ENCODE data around the gene WDR86.

Gene WDR86

GRCh38 chr7:151438864-151439601 lies 29.2 kb upstream of the WDR86 start:
- no peaks in the 10 kb centered on the region for H3K36me3 ChIP-seq (ENCODE audit: control insufficient read depth in 1 of 2, insufficient read depth in 2 of 2, low read length in 2 of 2)
- H3K4me3 ChIP-seq (ENCODE audit: low read depth in 1 of 2, low read length in 2 of 2): no peak overlapping the region
- no peaks in the 10 kb centered on the region for H3K9me3 ChIP-seq (ENCODE audit: control insufficient read depth in 1 of 2, low read length in 2 of 2)
- H3K27ac ChIP-seq (ENCODE audit: low read length): no peak overlapping the region
- peaks cover 0 to 19% of the 10 kb centered on the region in 2 donors for H3K4me1 ChIP-seq (ENCODE audit: control insufficient read depth in 1 of 2, insufficient read depth in 2 of 2, low read length in 2 of 2)
- peaks cover 10% of the 10 kb centered on the region for H3K27me3 ChIP-seq (ENCODE audit: low read depth, low read length)

GRCh38 chr7:151437866-151438516 lies 28.2 kb upstream of the WDR86 start:
- no peak overlapping the region for H3K27ac ChIP-seq (ENCODE audit: low read length)
- H3K27me3 ChIP-seq (ENCODE audit: low read depth, low read length): peaks cover 10% of the 10 kb centered on the region

GRCh38 chr7:151437159-151437553 lies 27.3 kb upstream of the WDR86 start:
- Histone ChIP-seq H3K27me3 (ENCODE audit: low read depth, low read length) (peaks cover 10% of the 10 kb centered on the region), H3K27ac (ENCODE audit: low read length) (no peak overlapping the region), H3K36me3 (ENCODE audit: control insufficient read depth in 1 of 2, insufficient read depth in 2 of 2, low read length in 2 of 2) (no peaks in the 10 kb centered on the region), H3K4me3 (ENCODE audit: low read depth in 1 of 2, low read length in 2 of 2) (no peak overlapping the region), H3K4me1 (ENCODE audit: control insufficient read depth in 1 of 2, insufficient read depth in 2 of 2, low read length in 2 of 2) (peaks cover 0 to 19% of the 10 kb centered on the region in 2 donors), H3K9me3 (ENCODE audit: control insufficient read depth in 1 of 2, low read length in 2 of 2) (no peaks in the 10 kb centered on the region)

More at GRCh38 chr7:151437866-151438516, 28.2 kb upstream of the WDR86 start:
- H3K4me1 ChIP-seq (ENCODE audit: control insufficient read depth in 1 of 2, insufficient read depth in 2 of 2, low read length in 2 of 2): peaks cover 0 to 19% of the 10 kb centered on the region in 2 donors
- no peaks in the 10 kb centered on the region for H3K36me3 ChIP-seq (ENCODE audit: control insufficient read depth in 1 of 2, insufficient read depth in 2 of 2, low read length in 2 of 2)
- H3K9me3 ChIP-seq (ENCODE audit: control insufficient read depth in 1 of 2, low read length in 2 of 2): no peaks in the 10 kb centered on the region
- H3K4me3 ChIP-seq (ENCODE audit: low read depth in 1 of 2, low read length in 2 of 2): no peak overlapping the region

- Histone ChIP-seq H3K27ac (ENCODE audit: low read length) (peak overlapping the region; percentile 39), H3K4me1 (ENCODE audit: control insufficient read depth in 1 of 2, insufficient read depth in 2 of 2, low read length in 2 of 2) (peaks cover 0 to 19% of the 10 kb centered on the region in 2 donors), H3K4me3 (ENCODE audit: low read depth in 1 of 2, low read length in 2 of 2) (no peak overlapping the region), H3K9me3 (ENCODE audit: control insufficient read depth in 1 of 2, low read length in 2 of 2) (no peaks in the 10 kb centered on the region), H3K27me3 (ENCODE audit: low read depth, low read length) (peaks cover 10% of the 10 kb centered on the region), H3K36me3 (ENCODE audit: control insufficient read depth in 1 of 2, insufficient read depth in 2 of 2, low read length in 2 of 2) (no peaks in the 10 kb centered on the region)
Observed at GRCh38 chr7:151436446-151437158, 26.8 kb upstream of the WDR86 start.

GRCh38 chr7:151435971-151436370 lies 26.1 kb upstream of the WDR86 start:
- Histone ChIP-seq H3K27me3 (ENCODE audit: low read depth, low read length) (peaks cover 10% of the 10 kb centered on the region), H3K36me3 (ENCODE audit: control insufficient read depth in 1 of 2, insufficient read depth in 2 of 2, low read length in 2 of 2) (no peaks in the 10 kb centered on the region), H3K4me3 (ENCODE audit: low read depth in 1 of 2, low read length in 2 of 2) (no peak overlapping the region), H3K27ac (ENCODE audit: low read length) (no peak overlapping the region), H3K4me1 (ENCODE audit: control insufficient read depth in 1 of 2, insufficient read depth in 2 of 2, low read length in 2 of 2) (peaks cover 0 to 15% of the 10 kb centered on the region in 2 donors), H3K9me3 (ENCODE audit: control insufficient read depth in 1 of 2, low read length in 2 of 2) (no peaks in the 10 kb centered on the region)

DNA sequence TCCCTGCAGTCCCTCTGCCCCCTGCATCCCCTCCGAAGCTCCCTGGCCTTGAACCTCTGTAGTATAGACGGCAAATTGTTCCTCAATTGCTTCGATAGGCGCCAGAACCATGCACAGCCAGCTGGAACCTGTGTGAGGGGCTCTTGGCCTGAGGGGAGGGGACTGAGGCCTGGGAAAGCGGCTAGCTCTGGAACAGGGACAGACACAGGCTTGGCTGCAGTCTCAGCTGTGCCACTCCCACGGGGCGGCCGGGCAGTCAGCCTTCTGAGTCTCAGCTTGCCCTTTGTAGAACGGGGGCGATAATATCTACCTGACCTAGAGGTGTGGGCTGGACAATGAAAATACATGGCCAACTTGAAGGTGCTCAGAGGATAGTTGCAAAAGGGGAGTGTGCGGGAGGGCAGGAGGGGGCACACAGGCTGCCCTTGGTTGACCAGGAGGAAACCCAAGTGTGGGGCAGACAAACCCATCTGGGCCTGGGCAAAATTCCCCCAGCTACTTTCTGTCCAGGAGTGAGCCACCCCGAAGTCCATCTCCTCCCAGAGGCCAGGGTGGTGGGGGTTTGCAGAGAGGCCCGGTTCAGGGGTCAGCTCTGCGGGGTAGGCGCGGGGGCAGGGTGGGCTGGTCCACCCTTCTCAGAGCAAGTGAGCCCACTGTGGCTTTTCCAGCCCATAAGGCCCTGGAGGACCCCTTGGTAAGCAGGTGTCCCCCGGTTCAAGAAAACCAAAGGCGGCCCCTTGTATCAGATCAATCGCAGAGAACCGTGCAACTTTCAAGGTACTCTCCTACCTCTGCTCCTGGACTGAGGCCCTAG lies 25.5 kb upstream of the WDR86 start:
- no peak overlapping the region for H3K27ac ChIP-seq (ENCODE audit: low read length)
- peaks cover 0 to 10% of the 10 kb centered on the region in 2 donors for H3K4me1 ChIP-seq (ENCODE audit: control insufficient read depth in 1 of 2, insufficient read depth in 2 of 2, low read length in 2 of 2)
- no peaks in the 10 kb centered on the region for H3K36me3 ChIP-seq (ENCODE audit: control insufficient read depth in 1 of 2, insufficient read depth in 2 of 2, low read length in 2 of 2)

GRCh38 chr7:151434549-151434948 lies 24.7 kb upstream of the WDR86 start:
- no peaks in the 10 kb centered on the region for H3K9me3 ChIP-seq (ENCODE audit: control insufficient read depth in 1 of 2, low read length in 2 of 2)
- H3K4me1 ChIP-seq (ENCODE audit: control insufficient read depth in 1 of 2, insufficient read depth in 2 of 2, low read length in 2 of 2): peaks cover 0 to 3% of the 10 kb centered on the region in 2 donors
- no peaks in the 10 kb centered on the region for H3K36me3 ChIP-seq (ENCODE audit: control insufficient read depth in 1 of 2, insufficient read depth in 2 of 2, low read length in 2 of 2)
- H3K4me3 ChIP-seq (ENCODE audit: low read depth in 1 of 2, low read length in 2 of 2): no peak overlapping the region
- peaks cover 4% of the 10 kb centered on the region for H3K27me3 ChIP-seq (ENCODE audit: low read depth, low read length)
- H3K27ac ChIP-seq (ENCODE audit: low read length): no peak overlapping the region

More for the DNA sequence above, 25.5 kb upstream of the WDR86 start:
- Histone ChIP-seq H3K9me3 (ENCODE audit: control insufficient read depth in 1 of 2, low read length in 2 of 2) (no peaks in the 10 kb centered on the region), H3K27me3 (ENCODE audit: low read depth, low read length) (peaks cover 6% of the 10 kb centered on the region), H3K4me3 (ENCODE audit: low read depth in 1 of 2, low read length in 2 of 2) (no peak overlapping the region)

DNA sequence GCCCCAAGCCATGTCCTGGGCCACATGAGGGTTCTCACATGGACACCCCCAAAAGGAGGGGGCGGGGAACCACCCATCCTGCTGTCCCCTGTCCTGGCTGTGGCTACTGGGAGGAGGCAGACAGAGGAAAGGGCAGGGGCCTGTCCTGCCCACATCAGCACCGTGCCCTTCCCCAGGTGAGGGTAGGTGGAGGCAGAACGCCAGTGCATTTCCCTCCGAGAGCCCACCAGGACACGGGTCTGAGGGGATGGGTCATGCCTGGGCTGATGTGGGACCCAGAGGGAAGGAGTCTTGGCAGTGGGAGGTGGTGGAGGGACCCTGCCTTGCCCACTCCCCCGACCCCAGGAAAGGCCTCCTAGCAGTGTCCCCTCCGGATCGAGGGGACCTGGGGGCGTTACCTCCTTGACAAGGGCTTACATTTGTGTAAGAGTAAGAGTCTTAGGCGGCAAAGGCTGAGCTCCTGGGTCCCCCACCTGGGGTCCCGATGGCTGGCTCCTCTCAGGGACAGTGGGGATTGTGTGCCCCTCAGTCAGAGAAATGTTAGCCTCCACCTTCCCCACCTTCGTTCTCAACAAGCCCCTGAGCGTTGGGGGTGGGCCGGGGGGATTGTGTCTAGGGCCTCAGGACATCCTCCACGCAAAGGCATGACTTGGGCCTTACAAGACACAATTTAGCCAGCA lies 24.0 kb upstream of the WDR86 start:
- Histone ChIP-seq H3K4me1 (ENCODE audit: control insufficient read depth in 1 of 2, insufficient read depth in 2 of 2, low read length in 2 of 2) (no peaks in the 10 kb centered on the region), H3K27ac (ENCODE audit: low read length) (no peak overlapping the region), H3K27me3 (ENCODE audit: low read depth, low read length) (no peaks in the 10 kb centered on the region), H3K36me3 (ENCODE audit: control insufficient read depth in 1 of 2, insufficient read depth in 2 of 2, low read length in 2 of 2) (no peaks in the 10 kb centered on the region), H3K9me3 (ENCODE audit: control insufficient read depth in 1 of 2, low read length in 2 of 2) (no peaks in the 10 kb centered on the region), H3K4me3 (ENCODE audit: low read depth in 1 of 2, low read length in 2 of 2) (no peak overlapping the region)

GRCh38 chr7:151432658-151433521 lies 23.1 kb upstream of the WDR86 start:
- Histone ChIP-seq H3K4me3 (ENCODE audit: low read depth in 1 of 2, low read length in 2 of 2) (no peak overlapping the region), H3K9me3 (ENCODE audit: control insufficient read depth in 1 of 2, low read length in 2 of 2) (no peaks in the 10 kb centered on the region), H3K36me3 (ENCODE audit: control insufficient read depth in 1 of 2, insufficient read depth in 2 of 2, low read length in 2 of 2) (no peaks in the 10 kb centered on the region), H3K27ac (ENCODE audit: low read length) (no peak overlapping the region), H3K4me1 (ENCODE audit: control insufficient read depth in 1 of 2, insufficient read depth in 2 of 2, low read length in 2 of 2) (no peaks in the 10 kb centered on the region), H3K27me3 (ENCODE audit: low read depth, low read length) (no peaks in the 10 kb centered on the region)

GRCh38 chr7:151431768-151432311 lies 22.0 kb upstream of the WDR86 start:
- no peaks in the 10 kb centered on the region for H3K27me3 ChIP-seq (ENCODE audit: low read depth, low read length)
- H3K27ac ChIP-seq (ENCODE audit: low read length): no peak overlapping the region
- no peaks in the 10 kb centered on the region for H3K36me3 ChIP-seq (ENCODE audit: control insufficient read depth in 1 of 2, insufficient read depth in 2 of 2, low read length in 2 of 2)
- H3K4me3 ChIP-seq (ENCODE audit: low read depth in 1 of 2, low read length in 2 of 2): no peak overlapping the region
- no peaks in the 10 kb centered on the region for H3K9me3 ChIP-seq (ENCODE audit: control insufficient read depth in 1 of 2, low read length in 2 of 2)
- H3K4me1 ChIP-seq (ENCODE audit: control insufficient read depth in 1 of 2, insufficient read depth in 2 of 2, low read length in 2 of 2): peaks cover 0 to 7% of the 10 kb centered on the region in 2 donors

Data from muscle layer of duodenum (tissue), 2 donors.